Nephron (organoid): ENCODE measurements around the gene RAB11FIP3.

Source experiments
- H3K27ac Mint-ChIP-seq, 3 experiments: 2 replicates each; pipeline ENCODE4 v1.8.0; 2020; ENCODE audit warnings: mixed read lengths in 3 of 3, mild to moderate bottlenecking in 2 of 3, moderate library complexity in 1 of 3
- H3K27me3 Mint-ChIP-seq: 2 replicates; pipeline ENCODE4 v1.8.0; 2021; ENCODE audit warnings: low read depth, mild to moderate bottlenecking, moderate library complexity, mixed read lengths
- H3K36me3 Mint-ChIP-seq: 2 replicates; pipeline ENCODE4 v1.8.0; 2020; ENCODE audit warnings: low read depth, mixed read lengths
- H3K4me1 Mint-ChIP-seq: 2 replicates; pipeline ENCODE4 v1.8.0; 2020; ENCODE audit warnings: mixed read lengths
- H3K4me3 Mint-ChIP-seq, 3 experiments: 2 replicates each; pipeline ENCODE4 v1.8.0; 2020; ENCODE audit warnings: mild to moderate bottlenecking in 3 of 3, mixed read lengths in 3 of 3, moderate library complexity in 2 of 3
- H3K9me3 Mint-ChIP-seq: 2 replicates; pipeline ENCODE4 v1.8.0; 2020; ENCODE audit warnings: mixed read lengths
- TF ChIP-seq, protein P1 (sequence below), 3 experiments: fragments of 200-600 bp; sonication (generic); IDR thresholded peaks; one replicate each; pipeline ENCODE4 v1.5.0; 2021; ENCODE audit warnings: antibody characterized with exemption in 3 of 3; ENCODE audit not compliant: unreplicated experiment in 3 of 3

The RAB11FIP3 gene

DNA sequence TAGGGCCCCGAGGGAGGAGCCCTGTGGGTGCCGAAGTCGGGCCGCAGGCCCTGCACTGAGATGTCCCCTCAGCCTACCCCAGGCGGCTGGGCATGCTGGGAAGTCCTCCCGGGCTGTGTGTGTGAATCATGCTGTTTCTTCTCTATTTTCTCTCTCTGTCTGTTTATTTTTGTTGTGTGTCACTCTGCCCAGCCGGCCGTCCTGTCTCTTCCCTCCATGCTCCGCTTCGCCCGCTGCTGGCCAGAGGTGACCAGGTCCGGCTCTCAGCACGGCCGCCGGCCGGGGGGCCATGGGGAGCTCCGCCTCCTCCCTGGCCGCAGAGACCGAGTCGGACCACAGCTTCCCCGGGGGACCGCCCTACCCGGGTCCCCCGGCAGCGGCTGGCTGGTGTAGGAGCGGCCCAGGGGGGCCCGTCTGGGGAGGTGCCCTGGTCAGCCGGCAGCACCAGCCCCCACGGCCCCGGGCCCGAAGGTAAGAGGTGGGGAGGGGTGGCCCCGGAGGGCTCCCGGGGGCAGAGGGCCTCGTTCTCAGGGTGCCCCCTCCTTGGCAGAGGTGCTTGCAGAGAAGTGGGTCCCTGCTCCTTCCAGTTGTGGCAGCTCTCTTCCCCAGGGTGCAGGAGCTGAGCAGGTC lies 114.6 kb downstream of the RAB11FIP3 start:
- no peaks in the 10 kb centered on the region for H3K9me3 Mint-ChIP-seq
- H3K4me3 Mint-ChIP-seq: no peak overlapping the region
- TF ChIP-seq, protein P1, sequence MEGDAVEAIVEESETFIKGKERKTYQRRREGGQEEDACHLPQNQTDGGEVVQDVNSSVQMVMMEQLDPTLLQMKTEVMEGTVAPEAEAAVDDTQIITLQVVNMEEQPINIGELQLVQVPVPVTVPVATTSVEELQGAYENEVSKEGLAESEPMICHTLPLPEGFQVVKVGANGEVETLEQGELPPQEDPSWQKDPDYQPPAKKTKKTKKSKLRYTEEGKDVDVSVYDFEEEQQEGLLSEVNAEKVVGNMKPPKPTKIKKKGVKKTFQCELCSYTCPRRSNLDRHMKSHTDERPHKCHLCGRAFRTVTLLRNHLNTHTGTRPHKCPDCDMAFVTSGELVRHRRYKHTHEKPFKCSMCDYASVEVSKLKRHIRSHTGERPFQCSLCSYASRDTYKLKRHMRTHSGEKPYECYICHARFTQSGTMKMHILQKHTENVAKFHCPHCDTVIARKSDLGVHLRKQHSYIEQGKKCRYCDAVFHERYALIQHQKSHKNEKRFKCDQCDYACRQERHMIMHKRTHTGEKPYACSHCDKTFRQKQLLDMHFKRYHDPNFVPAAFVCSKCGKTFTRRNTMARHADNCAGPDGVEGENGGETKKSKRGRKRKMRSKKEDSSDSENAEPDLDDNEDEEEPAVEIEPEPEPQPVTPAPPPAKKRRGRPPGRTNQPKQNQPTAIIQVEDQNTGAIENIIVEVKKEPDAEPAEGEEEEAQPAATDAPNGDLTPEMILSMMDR (IDR thresholded peaks at IDR 0.05; ENCODE audit: unreplicated experiment in 3 of 3): no peak
- no peaks in the 10 kb centered on the region for H3K27me3 Mint-ChIP-seq
- no peaks in the 10 kb centered on the region for H3K4me1 Mint-ChIP-seq
- peaks cover 3% of the 10 kb centered on the region for H3K36me3 Mint-ChIP-seq
- H3K27ac Mint-ChIP-seq: no peak overlapping the region

- Mint-ChIP-seq H3K27ac (no peak overlapping the region), H3K27me3 (no peaks in the 10 kb centered on the region), H3K9me3 (no peaks in the 10 kb centered on the region), H3K4me1 (no peaks in the 10 kb centered on the region), H3K36me3 (peaks cover 3% of the 10 kb centered on the region), H3K4me3 (no peak overlapping the region)
- TF ChIP-seq, protein P1 (IDR thresholded peaks at IDR 0.05; ENCODE audit: unreplicated experiment in 3 of 3): no peak
Observed at GRCh38 chr16:540645-541340, 115.3 kb downstream of the RAB11FIP3 start.

DNA sequence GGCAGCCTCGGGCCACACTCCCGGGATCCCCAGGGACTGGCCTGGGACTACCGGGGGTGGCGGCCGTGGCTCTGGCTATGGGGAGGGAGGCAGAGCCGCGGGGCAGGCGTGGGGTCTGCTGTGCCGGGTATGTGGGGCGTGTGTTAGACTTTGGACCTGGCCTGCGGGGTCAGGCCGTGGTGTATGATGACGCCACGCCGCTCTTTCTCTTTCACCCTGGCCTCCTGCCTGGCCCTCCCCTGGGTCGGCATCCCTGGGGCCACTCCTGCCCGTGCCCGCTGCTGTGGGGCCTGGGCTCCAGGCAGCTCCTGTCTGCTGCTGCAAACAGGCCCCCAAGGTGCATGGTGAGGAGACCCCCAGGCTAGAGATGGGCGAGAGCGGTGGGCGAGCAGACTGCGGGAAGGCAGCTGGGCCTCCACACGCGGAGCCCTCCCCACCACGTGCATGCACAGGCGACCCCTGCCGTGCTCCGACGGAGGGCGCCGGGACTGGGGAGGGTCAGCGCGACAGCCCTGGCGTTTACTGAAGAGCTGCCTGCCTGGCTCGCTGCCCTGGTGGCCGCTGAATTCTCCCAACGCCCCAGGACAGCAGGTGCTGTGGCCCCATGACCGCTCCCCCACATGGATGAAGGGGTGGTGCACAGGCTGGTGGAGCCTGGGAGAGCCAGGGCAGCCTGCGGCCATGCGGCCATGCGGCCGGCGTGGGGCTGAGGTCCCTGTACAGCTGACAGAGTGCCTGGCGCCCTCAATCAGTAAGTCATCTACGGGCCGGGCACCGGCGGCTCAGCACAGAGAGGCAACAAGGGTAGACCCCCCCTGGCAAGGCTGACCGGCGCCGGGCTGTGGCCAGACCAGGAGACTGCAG lies 118.1 kb downstream of the RAB11FIP3 start:
- Mint-ChIP-seq H3K36me3 (no peaks in the 10 kb centered on the region), H3K27ac (peak overlapping the region in 1 of 3 experiments; percentile 17), H3K27me3 (no peaks in the 10 kb centered on the region), H3K4me3 (no peak overlapping the region), H3K9me3 (no peaks in the 10 kb centered on the region), H3K4me1 (no peaks in the 10 kb centered on the region)
- TF ChIP-seq, protein P1 (IDR thresholded peaks at IDR 0.05; ENCODE audit: unreplicated experiment in 3 of 3): no peak

- no peaks in the 10 kb centered on the region for H3K36me3 Mint-ChIP-seq
- H3K4me3 Mint-ChIP-seq: no peak overlapping the region
- H3K4me1 Mint-ChIP-seq: no peaks in the 10 kb centered on the region
- no peak overlapping the region for H3K27ac Mint-ChIP-seq
- TF ChIP-seq, protein P1 (IDR thresholded peaks at IDR 0.05; ENCODE audit: unreplicated experiment in 3 of 3): no peak
- H3K9me3 Mint-ChIP-seq: no peaks in the 10 kb centered on the region
- no peaks in the 10 kb centered on the region for H3K27me3 Mint-ChIP-seq
Observed at GRCh38 chr16:544517-544916, 119.1 kb downstream of the RAB11FIP3 start.

DNA sequence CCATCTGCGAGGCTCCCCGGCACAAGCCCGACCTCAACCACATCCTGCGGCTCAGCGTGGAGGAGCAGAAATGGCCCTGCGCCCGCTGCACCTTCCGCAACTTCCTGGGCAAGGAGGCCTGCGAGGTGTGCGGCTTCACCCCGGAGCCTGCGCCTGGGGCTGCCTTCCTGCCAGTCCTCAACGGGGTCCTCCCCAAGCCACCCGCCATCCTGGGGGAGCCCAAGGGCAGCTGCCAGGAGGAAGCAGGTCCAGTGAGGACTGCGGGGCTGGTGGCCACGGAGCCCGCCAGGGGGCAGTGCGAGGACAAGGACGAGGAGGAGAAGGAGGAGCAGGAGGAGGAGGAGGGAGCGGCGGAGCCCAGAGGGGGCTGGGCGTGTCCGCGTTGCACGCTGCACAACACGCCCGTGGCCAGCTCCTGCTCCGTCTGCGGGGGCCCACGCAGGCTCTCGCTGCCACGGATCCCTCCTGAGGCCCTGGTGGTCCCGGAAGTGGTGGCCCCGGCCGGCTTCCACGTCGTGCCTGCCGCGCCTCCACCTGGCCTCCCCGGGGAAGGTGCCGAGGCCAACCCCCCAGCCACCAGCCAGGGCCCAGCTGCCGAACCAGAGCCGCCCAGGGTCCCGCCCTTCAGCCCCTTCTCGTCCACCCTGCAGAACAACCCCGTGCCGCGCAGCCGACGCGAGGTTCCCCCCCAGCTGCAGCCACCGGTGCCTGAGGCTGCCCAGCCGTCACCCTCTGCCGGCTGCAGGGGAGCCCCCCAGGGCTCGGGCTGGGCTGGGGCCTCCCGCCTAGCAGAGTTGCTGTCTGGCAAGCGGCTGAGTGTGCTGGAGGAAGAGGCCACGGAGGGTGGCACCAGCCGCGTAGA lies 121.7 kb downstream of the RAB11FIP3 start:
- no peak overlapping the region for H3K4me3 Mint-ChIP-seq
- H3K4me1 Mint-ChIP-seq: no peaks in the 10 kb centered on the region
- H3K36me3 Mint-ChIP-seq: no peaks in the 10 kb centered on the region
- H3K27me3 Mint-ChIP-seq: no peaks in the 10 kb centered on the region
- TF ChIP-seq, protein P1 (IDR thresholded peaks at IDR 0.05; ENCODE audit: unreplicated experiment in 3 of 3): peak; percentile 39 to 52 (median 40)
- H3K9me3 Mint-ChIP-seq: no peaks in the 10 kb centered on the region
- no peak overlapping the region for H3K27ac Mint-ChIP-seq
